ENCODE data around the gene TEX13A.
"Not testable (repeated sequence)": the region's sequence is repeated elsewhere in the genome, so short reads cannot be mapped to it uniquely, and the experiment has no call there.

DNA sequence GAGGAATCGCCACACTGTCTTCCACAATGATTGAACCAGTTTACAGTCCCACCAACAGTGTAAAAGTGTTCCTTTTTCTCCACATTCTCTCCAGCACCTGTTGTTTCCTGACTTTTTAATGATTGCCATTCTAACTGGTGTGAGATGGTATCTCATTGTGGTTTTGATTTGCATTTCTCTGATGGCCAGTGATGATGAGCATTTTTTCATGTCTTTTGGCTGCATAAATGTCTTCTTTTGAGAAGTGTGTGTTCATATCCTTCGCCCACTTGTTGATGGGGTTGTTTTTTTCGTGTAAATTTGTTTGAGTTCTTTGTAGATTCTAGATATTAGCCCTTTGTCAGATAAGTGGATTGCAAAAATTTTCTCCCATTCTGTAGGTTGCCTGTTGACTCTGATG lies 16.9 kb upstream of the TEX13A start:
- not testable (repeated sequence) for TF ChIP-seq CTCF (IDR thresholded peaks at IDR 0.05; ENCODE audit: low read depth, low read length, missing input control); GABPA (IDR thresholded peaks at IDR 0.05 in 1 of 2, conservative IDR thresholded peaks at IDR 0.05 in 1 of 2); REST (IDR thresholded peaks at IDR 0.05); RAD21 (IDR thresholded peaks at IDR 0.05); ZBTB33 (IDR thresholded peaks at IDR 0.05)

Data from liver (tissue), 3 donors.